Stimulated activated naive CD8-positive, alpha-beta T cell treated with anti-CD3 and anti-CD28 coated beads, Interleukin-15, amount 100 ng/mL, for 72 hours (primary cell): ENCODE results near the gene PLPP1.

Experiments used
- ATAC-seq: fragments of 150-1000 bp; cut with Tn5 transposase; 2 replicates; pipeline ENCODE4 v1.10.0; 2021; ENCODE audit warnings: mild to moderate bottlenecking, moderate library complexity
- DNase-seq, 2 donors: peaks; one replicate each; pipeline ENCODE4 v3.0.0; 2021 to 2022
- H3K27ac Mint-ChIP-seq, 2 donors: one replicate each; pipeline ENCODE4 v1.8.0; 2022; ENCODE audit warnings: mild to moderate bottlenecking in 2 of 2, mixed read lengths in 2 of 2, moderate library complexity in 2 of 2
- H3K27me3 Mint-ChIP-seq: one replicate; pipeline ENCODE4 v1.8.0; 2022; ENCODE audit warnings: mixed read lengths
- H3K4me1 Mint-ChIP-seq: one replicate; pipeline ENCODE4 v1.8.0; 2022; ENCODE audit warnings: mild to moderate bottlenecking, mixed read lengths
- H3K4me3 Mint-ChIP-seq, 2 donors: one replicate each; pipeline ENCODE4 v1.8.0; 2022; ENCODE audit warnings: mild to moderate bottlenecking in 2 of 2, mixed read lengths in 2 of 2, moderate library complexity in 1 of 2
- H3K9me3 Mint-ChIP-seq, 2 donors: one replicate each; pipeline ENCODE4 v1.8.0; 2022; ENCODE audit warnings: mixed read lengths in 2 of 2

The PLPP1 gene

GRCh38 chr5:55534436-55535198 is at the start of gene PLPP1:
PLPP1 (minus strand) TSS chr5:55534964; CDS start chr5:55534629, 335 bp downstream.
- H3K4me3 Mint-ChIP-seq, result peak within 1 kb of the TSS; percentile 88 to 95
- H3K4me1 Mint-ChIP-seq, result peaks cover 57% of the 10 kb centered on the region
- no peaks in the 10 kb centered on the region for H3K9me3 Mint-ChIP-seq
- peak; percentile 89 for DNase-seq
- H3K27me3 Mint-ChIP-seq, result no peaks in the 10 kb centered on the region
- peak; percentile 89 for ATAC-seq
- H3K27ac Mint-ChIP-seq, result peak within 1 kb of the TSS; percentile 74 to 95

DNA sequence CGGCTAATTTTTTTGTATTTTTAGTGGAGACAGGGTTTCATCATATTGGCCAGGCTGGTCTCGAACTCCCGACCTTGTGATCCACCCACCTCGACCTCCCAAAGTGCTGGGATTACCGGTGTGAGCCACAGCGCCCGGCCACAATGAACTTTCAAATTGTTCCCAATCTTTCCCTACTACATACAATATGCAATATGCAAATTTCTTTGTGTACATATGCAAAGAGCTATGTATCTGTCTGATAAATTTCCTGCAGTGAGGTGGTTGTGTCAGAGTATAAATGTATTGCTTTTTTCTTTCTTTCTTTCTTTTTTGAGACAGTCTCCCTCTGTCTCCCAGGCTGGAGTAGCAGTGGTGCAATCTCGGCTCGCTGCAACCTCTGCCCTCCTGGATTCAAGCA is 48.8 kb upstream of the PLPP1 start:
- Mint-ChIP-seq H3K27ac (no peak overlapping the region), H3K27me3 (no peaks in the 10 kb centered on the region)
- ATAC-seq, result no peak

DNA sequence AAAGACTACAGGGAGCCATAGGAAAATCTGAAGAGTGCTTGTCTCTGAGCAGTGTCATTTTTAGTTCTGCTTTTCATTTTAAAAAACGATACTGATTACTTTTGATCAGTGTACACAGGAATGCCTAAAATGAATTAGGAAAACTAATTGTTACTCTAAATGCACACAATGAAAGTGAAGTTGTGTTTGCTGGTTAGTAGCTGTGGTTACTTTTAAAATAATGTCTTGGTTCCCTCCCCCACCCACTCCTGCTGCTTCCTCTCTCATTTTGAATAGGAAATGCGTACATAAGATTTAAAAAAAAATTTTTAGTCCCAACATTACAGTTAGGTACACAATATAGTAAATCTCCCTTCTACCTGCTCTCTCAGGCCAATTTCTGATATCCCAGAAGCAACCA is 47.5 kb upstream of the PLPP1 start:
- ATAC-seq, result peak; percentile 82

More for the DNA sequence above, 48.8 kb upstream of the PLPP1 start:
- no peak overlapping the region for H3K4me3 Mint-ChIP-seq
- DNase-seq, result no peak
- no peaks in the 10 kb centered on the region for H3K9me3 Mint-ChIP-seq
- H3K4me1 Mint-ChIP-seq, result peaks cover 35% of the 10 kb centered on the region

DNA sequence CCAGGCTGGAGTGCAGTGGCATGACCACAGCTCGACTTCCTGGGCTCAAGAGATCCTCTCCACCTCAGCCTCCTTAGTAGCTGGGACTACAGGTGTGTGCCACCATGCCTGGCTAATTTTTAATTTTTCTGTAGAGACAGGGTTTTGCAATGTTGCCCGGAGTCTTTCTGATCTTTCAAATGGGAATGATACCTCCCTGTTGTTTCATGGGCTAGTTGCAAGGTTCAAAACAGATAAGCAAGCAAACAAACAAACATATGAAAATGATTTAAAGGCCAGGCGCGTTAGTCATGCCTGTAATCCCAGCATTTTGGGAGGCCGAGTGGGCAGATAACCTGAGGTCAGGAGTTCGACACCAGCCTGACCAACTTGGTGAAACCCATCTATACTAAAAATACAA is 45.3 kb upstream of the PLPP1 start:
- Mint-ChIP-seq H3K4me3 (no peak overlapping the region), H3K9me3 (no peaks in the 10 kb centered on the region), H3K4me1 (peaks cover 46% of the 10 kb centered on the region), H3K27me3 (no peaks in the 10 kb centered on the region), H3K27ac (no peak overlapping the region)
- ATAC-seq (no peak), DNase-seq (no peak)

More for the DNA sequence above, 47.5 kb upstream of the PLPP1 start:
- peak overlapping the region; percentile 8 to 75 for H3K4me3 Mint-ChIP-seq
- H3K27me3 Mint-ChIP-seq, result no peaks in the 10 kb centered on the region
- H3K4me1 Mint-ChIP-seq, result peaks cover 35% of the 10 kb centered on the region
- no peak for DNase-seq
- H3K9me3 Mint-ChIP-seq, result no peaks in the 10 kb centered on the region
- H3K27ac Mint-ChIP-seq, result peak overlapping the region in 1 of 2 donors; percentile 91

DNA sequence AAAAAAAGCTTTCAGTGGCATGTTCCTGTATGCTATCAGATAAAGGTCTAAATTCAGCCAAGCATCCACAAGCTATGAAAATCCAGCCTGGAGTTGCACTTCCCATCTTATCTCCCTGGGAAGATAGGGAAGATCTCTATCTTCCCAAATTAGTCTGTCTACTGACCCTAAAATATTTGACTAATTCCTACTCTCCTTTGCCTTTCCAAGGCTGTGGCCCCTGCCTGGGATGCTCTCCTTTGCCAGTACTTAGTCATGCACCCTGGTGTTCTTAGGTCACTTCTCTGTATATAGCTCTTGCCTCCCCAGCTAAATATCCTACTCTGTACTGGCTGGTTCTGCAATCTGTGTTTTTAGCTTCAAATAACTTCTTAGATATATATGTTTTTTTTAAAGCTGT is 44.0 kb upstream of the PLPP1 start:
- Mint-ChIP-seq H3K27me3 (no peaks in the 10 kb centered on the region), H3K4me3 (no peak overlapping the region), H3K27ac (no peak overlapping the region), H3K9me3 (no peaks in the 10 kb centered on the region), H3K4me1 (peaks cover 44% of the 10 kb centered on the region)
- ATAC-seq (no peak), DNase-seq (no peak)

DNA sequence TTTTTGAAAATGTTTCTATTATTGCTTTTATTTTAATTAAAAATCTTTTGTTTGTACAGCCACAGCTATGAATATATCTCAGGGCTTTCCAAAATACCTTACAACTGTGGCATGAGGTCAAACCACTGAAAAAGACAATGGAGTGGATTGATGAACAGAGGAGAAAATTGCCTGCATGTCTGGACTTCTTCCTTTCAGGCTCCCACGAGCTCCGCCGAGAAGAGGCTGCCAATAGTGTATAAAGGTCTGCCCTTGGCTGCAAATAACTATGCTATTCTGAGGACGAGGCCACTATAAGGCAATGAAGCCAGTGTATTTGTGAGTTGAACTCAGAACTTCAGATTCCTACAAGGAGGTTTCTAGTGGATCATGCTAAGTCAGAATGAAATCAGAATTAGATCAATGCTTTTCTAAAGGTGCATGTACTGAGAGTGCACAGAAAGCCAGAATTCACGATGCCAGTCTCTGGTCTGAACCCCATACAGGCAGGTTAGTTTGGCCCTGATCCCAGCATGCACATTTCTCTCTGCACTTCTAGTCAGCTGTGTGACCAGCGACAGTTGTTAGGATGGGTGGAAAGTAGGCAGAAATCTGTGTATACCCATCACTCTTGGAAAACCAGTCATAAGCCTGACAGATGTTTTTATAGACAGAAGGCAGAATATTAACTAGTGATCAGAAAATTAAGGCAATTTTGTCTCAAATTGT is 42.7 kb upstream of the PLPP1 start:
- Mint-ChIP-seq H3K4me1 (peaks cover 31% of the 10 kb centered on the region), H3K9me3 (no peaks in the 10 kb centered on the region), H3K27ac (no peak overlapping the region), H3K4me3 (no peak overlapping the region), H3K27me3 (no peaks in the 10 kb centered on the region)
- ATAC-seq (no peak), DNase-seq (no peak)

GRCh38 chr5:55576661-55577060 is 41.9 kb upstream of the PLPP1 start:
- Mint-ChIP-seq H3K4me1 (peaks cover 25% of the 10 kb centered on the region), H3K4me3 (no peak overlapping the region), H3K27me3 (no peaks in the 10 kb centered on the region), H3K9me3 (no peaks in the 10 kb centered on the region), H3K27ac (no peak overlapping the region)
- DNase-seq, result no peak
- ATAC-seq, result no peak

DNA sequence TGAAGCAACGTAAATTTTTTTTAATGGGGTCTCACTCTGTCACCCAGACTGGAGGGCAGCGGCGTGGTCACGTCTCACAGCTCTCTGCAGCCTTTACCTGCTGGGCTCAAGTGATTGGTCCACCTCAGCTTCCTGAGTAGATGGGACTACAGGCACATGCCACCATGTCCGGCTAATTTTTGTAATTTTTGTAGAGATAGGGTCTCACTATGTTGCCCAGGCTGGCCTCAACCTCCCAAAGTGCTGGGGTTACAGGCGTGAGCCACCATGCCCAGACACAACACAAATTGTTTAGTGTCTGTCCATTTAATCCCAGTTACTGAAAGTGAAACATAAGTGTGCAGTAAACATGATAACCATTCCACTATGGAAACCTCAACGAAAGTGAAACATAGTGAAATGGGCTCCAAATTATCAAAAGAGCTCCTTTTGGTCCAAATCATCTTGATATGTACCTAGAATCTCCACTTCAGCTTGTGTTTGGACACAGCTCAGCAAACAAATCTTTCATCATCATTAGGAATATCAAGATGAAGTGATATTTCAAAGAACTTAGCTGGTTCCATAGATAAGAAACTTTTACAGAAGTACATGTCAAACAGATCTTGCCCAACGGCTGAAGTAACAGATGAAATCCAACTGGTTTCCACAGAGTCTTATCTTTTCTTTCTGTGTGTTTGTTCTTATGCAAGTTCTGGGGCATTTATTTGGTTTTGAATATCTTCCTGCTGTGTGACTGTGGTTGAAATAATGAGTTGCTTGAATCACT is 41.2 kb upstream of the PLPP1 start:
- H3K27me3 Mint-ChIP-seq, result no peaks in the 10 kb centered on the region
- no peak overlapping the region for H3K27ac Mint-ChIP-seq
- peaks cover 20% of the 10 kb centered on the region for H3K4me1 Mint-ChIP-seq
- H3K9me3 Mint-ChIP-seq, result no peaks in the 10 kb centered on the region
- ATAC-seq (no peak), DNase-seq (no peak)
- H3K4me3 Mint-ChIP-seq, result no peak overlapping the region

GRCh38 chr5:55572600-55572999 is 37.8 kb upstream of the PLPP1 start:
- Mint-ChIP-seq H3K4me1 (peaks cover 11% of the 10 kb centered on the region), H3K27ac (no peak overlapping the region), H3K4me3 (no peak overlapping the region), H3K27me3 (no peaks in the 10 kb centered on the region), H3K9me3 (no peaks in the 10 kb centered on the region)
- DNase-seq (no peak), ATAC-seq (no peak)

DNA sequence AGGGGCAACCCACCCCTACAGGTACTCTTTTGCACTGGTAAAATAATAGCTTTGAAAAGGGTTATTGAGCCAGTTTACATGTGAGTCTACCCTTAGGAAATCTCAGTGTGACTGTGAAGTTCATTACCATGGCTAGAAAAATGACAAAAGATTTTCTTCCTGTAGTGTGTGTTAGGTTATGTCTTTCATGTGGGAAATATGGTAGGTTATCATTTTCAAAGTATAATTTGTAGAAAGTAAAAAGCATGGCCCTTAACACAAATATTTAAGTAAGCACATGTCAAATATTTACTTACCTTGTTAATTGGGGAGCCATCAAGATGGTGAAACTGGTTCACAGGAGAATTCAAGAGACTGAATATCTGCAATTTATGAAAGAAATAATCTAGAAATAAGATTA is 37.3 kb upstream of the PLPP1 start:
- ATAC-seq (no peak), DNase-seq (no peak)
- no peak overlapping the region for H3K27ac Mint-ChIP-seq
- H3K27me3 Mint-ChIP-seq, result no peaks in the 10 kb centered on the region
- H3K4me3 Mint-ChIP-seq, result no peak overlapping the region
- H3K9me3 Mint-ChIP-seq, result no peaks in the 10 kb centered on the region
- H3K4me1 Mint-ChIP-seq, result peaks cover 11% of the 10 kb centered on the region

- H3K9me3 Mint-ChIP-seq, result no peaks in the 10 kb centered on the region
- DNase-seq, result no peak
- no peaks in the 10 kb centered on the region for H3K4me1 Mint-ChIP-seq
- H3K4me3 Mint-ChIP-seq, result no peak overlapping the region
- H3K27ac Mint-ChIP-seq, result no peak overlapping the region
- no peak for ATAC-seq
- H3K27me3 Mint-ChIP-seq, result no peaks in the 10 kb centered on the region
Observed at GRCh38 chr5:55570570-55570969, 35.8 kb upstream of the PLPP1 start.

DNA sequence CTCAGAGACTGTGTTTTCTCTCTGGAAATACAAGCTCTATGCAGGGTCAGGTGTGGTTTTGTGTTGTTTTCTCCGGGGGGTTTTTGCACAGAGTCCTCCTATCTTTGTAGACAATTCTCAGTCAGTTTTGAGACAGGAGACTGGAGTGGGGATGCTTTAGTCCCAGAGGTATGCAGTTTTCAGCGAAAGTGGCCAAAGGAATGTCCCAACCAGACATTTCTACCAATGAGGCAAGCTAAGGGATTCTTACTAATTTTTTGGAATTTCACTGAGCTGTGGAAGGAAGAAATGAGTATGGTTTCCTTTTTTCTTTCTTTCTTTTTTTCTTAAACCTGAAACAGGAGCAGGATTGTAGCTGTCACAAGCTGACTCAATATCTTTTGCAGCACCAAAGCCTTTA is 35.3 kb upstream of the PLPP1 start:
- Mint-ChIP-seq H3K4me3 (no peak overlapping the region), H3K27me3 (no peaks in the 10 kb centered on the region), H3K9me3 (no peaks in the 10 kb centered on the region), H3K4me1 (peaks cover under 1% of the 10 kb centered on the region), H3K27ac (no peak overlapping the region)
- no peak for ATAC-seq
- DNase-seq, result no peak

DNA sequence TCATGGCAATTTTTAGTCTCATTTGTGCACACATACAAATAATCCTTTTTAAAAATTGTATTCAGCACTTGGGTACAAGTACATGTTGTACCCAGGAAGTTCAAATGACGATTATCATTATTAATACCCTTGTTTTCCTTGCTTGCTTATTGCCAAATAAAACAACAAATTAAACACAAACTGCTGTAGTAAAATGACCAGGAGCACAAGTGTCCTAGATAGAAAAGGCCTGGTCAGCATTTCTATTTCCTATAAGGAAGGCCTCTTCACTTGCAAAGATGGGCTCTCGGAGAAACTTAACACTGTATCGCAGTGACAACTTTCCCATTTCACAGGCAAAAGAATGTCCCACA is 34.7 kb upstream of the PLPP1 start:
- DNase-seq, result no peak
- no peak for ATAC-seq
- H3K27ac Mint-ChIP-seq, result no peak overlapping the region
- peaks cover 5% of the 10 kb centered on the region for H3K4me1 Mint-ChIP-seq
- no peaks in the 10 kb centered on the region for H3K9me3 Mint-ChIP-seq
- H3K4me3 Mint-ChIP-seq, result no peak overlapping the region
- no peaks in the 10 kb centered on the region for H3K27me3 Mint-ChIP-seq

- Mint-ChIP-seq H3K27me3 (no peaks in the 10 kb centered on the region), H3K4me3 (no peak overlapping the region), H3K9me3 (no peaks in the 10 kb centered on the region), H3K27ac (no peak overlapping the region), H3K4me1 (peaks cover 6% of the 10 kb centered on the region)
- ATAC-seq, result no peak
- DNase-seq, result no peak
Observed at GRCh38 chr5:55568654-55569512, 34.1 kb upstream of the PLPP1 start.

DNA sequence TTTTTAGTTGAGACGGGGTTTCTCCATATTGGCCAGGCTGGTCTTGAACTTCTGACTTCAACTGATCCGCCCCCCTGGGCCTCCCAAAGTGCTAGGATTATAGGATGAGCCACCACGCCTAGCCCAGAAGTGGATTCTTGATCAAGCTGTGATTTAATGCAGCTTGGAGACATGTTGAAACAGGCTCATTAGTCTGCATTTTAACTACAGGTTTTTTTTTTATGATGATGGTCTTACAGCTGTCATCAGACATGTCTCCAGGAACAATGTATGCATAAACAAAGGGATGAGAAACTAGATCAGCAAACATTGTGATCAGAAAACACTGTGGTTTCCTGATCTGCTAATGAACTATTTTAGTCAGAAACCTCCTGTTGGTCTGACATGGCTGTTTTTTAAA is 30.0 kb upstream of the PLPP1 start:
- ATAC-seq (peak; percentile 69), DNase-seq (no peak)
- no peaks in the 10 kb centered on the region for H3K27me3 Mint-ChIP-seq
- H3K4me3 Mint-ChIP-seq, result no peak overlapping the region
- H3K27ac Mint-ChIP-seq, result no peak overlapping the region
- H3K9me3 Mint-ChIP-seq, result no peaks in the 10 kb centered on the region
- H3K4me1 Mint-ChIP-seq, result peaks cover 6% of the 10 kb centered on the region
